Measurements from ENCODE around the gene SLC46A3. TPM values are rescaled to one million over a fixed set of nuclear protein-coding genes. Genes with fewer than 3 reads are reported as not detected.

The SLC46A3 gene
- total and polyA plus RNA-seq, 10 of the 15 experiments (the other 5 are each of a cell fraction or from before 2014, with no cell fraction given) = 2.9 to 15.6 (median 9.4) TPM

GRCh38 chr13:28739376-28739775 is 20.6 kb upstream of the SLC46A3 start:
- CTCF ChIA-PET = interaction anchor here (1.0 kb wide), 1 partner anchor 12 kb away, joined by 3 read pairs; no protein-coding TSS in a partner anchor
- intact Hi-C loops (cut with micrococcal nuclease; ENCODE audit: unreplicated experiment) = no loop called here

More at GRCh38 chr13:28739376-28739775, 20.6 kb upstream of the SLC46A3 start:
- SMC1A ChIA-PET (ENCODE audit: uncharacterized antibody, unreplicated experiment) = interaction anchor here (0.6 kb wide), 1 partner anchor 653 kb away, joined by 5 read pairs; no protein-coding TSS in a partner anchor
- RAD21 ChIA-PET (ENCODE audit: unreplicated experiment) = interaction anchor here (0.7 kb wide), 1 partner anchor 19 kb away, joined by 3 read pairs; no protein-coding TSS in a partner anchor
- Histone ChIP-seq H3K4me2 (ENCODE audit: control insufficient read depth, insufficient read depth) (no peak overlapping the region), H3K4me1 (ENCODE audit: control insufficient read depth, insufficient read depth, low read length) (peaks cover 4% of the 10 kb centered on the region), H2AFZ (ENCODE audit: control insufficient read depth, low read depth, low read length) (no peak overlapping the region), H3K9ac (ENCODE audit: control insufficient read depth, insufficient read depth, low read length) (no peak overlapping the region), H3K27ac (ENCODE audit: control insufficient read depth, insufficient read depth) (no peak overlapping the region), H3K36me3 (ENCODE audit: control insufficient read depth in 2 of 2, insufficient read depth in 2 of 2, low read length in 1 of 2) (no peaks in the 10 kb centered on the region), H3K9me3 (replicated peaks; ENCODE audit: control insufficient read depth, insufficient read depth, low read length) (no peaks in the 10 kb centered on the region), H4K20me1 (ENCODE audit: control insufficient read depth, insufficient read depth) (no peaks in the 10 kb centered on the region), H3K27me3 (replicated peaks in 1 of 2; ENCODE audit: control insufficient read depth in 2 of 2, insufficient read depth in 2 of 2, low read length in 1 of 2) (no peaks in the 10 kb centered on the region), H3K4me3 (no peak overlapping the region), H3K79me2 (ENCODE audit: control insufficient read depth, insufficient read depth, low read length) (no peaks in the 10 kb centered on the region)
- in situ Hi-C loops (cut with MboI) = no loop called here
- 22% methylated on average over 3 of the region's 3 CpGs for WGBS (ENCODE audit: insufficient coverage, insufficient replicate concordance, low lambda C conversion rate, missing lambda C conversion rate)
- FAIRE-seq (no peak), DNase-seq (ENCODE audit: low read depth, low spot score) (no peak), ATAC-seq (no peak)
- no TSS peak for BruUV-seq (replicated peaks)
- TF ChIP-seq E2F4 (IDR thresholded peaks at IDR 0.05; ENCODE audit: low read depth, low read length) (no peak), HDGF (IDR thresholded peaks at IDR 0.05) (no peak), MXI1 (IDR thresholded peaks at IDR 0.05; ENCODE audit: low read depth, low read length) (no peak), CEBPZ (IDR thresholded peaks at IDR 0.05; ENCODE audit: low read depth, low read length) (no peak), TBL1XR1 (IDR thresholded peaks at IDR 0.05; ENCODE audit: low read depth, low read length) (no peak), NKRF (conservative IDR thresholded peaks at IDR 0.05) (no peak), CBX3 (IDR thresholded peaks at IDR 0.05; ENCODE audit: borderline replicate concordance, low read depth) (no peak), TCF7 (IDR thresholded peaks at IDR 0.05; ENCODE audit: borderline replicate concordance) (no peak), ZBTB4 (CRISPR knock-in tag; IDR thresholded peaks at IDR 0.05) (no peak)
- POLR2A ChIA-PET = no interaction called here

Data from GM12878 (cell line).